ENCODE data around the gene CACNA1S.
A peak's percentile ranks its signal among the peaks of the same experiment; 100 is the strongest.

Gene CACNA1S

GRCh38 chr1:201128476-201128875, 16.2 kb upstream of the CACNA1S start:
- TF ChIP-seq, protein P1, sequence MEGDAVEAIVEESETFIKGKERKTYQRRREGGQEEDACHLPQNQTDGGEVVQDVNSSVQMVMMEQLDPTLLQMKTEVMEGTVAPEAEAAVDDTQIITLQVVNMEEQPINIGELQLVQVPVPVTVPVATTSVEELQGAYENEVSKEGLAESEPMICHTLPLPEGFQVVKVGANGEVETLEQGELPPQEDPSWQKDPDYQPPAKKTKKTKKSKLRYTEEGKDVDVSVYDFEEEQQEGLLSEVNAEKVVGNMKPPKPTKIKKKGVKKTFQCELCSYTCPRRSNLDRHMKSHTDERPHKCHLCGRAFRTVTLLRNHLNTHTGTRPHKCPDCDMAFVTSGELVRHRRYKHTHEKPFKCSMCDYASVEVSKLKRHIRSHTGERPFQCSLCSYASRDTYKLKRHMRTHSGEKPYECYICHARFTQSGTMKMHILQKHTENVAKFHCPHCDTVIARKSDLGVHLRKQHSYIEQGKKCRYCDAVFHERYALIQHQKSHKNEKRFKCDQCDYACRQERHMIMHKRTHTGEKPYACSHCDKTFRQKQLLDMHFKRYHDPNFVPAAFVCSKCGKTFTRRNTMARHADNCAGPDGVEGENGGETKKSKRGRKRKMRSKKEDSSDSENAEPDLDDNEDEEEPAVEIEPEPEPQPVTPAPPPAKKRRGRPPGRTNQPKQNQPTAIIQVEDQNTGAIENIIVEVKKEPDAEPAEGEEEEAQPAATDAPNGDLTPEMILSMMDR (IDR thresholded peaks at IDR 0.05): no peak

- TF ChIP-seq, protein P1 (IDR thresholded peaks at IDR 0.05): no peak
Measured at GRCh38 chr1:201127755-201128455, 15.7 kb upstream of the CACNA1S start.

- TF ChIP-seq, protein P1 (IDR thresholded peaks at IDR 0.05): 0 out of 2 replicates have a peak, but pooled peaks have one; percentile 18
Measured at GRCh38 chr1:201126832-201127754, 14.9 kb upstream of the CACNA1S start, which contains the start of gene ASCL5. TSS of gene ASCL5 (minus strand) at chr1:201127184. CDS start at chr1:201115372, 11,812 bp downstream.

GRCh38 chr1:201126463-201126831, 14.2 kb upstream of the CACNA1S start:
- TF ChIP-seq, protein P1 (IDR thresholded peaks at IDR 0.05): no peak

GRCh38 chr1:201125800-201126199, 13.6 kb upstream of the CACNA1S start:
- TF ChIP-seq, protein P1 (IDR thresholded peaks at IDR 0.05): no peak

- TF ChIP-seq, protein P1 (IDR thresholded peaks at IDR 0.05): no peak
Measured at GRCh38 chr1:201125019-201125418, 12.8 kb upstream of the CACNA1S start.

GRCh38 chr1:201123866-201124265, 11.6 kb upstream of the CACNA1S start:
- TF ChIP-seq, protein P1 (IDR thresholded peaks at IDR 0.05): no peak
